Measurements from ENCODE around the gene MYADML2. TPM values are rescaled to one million over a fixed set of nuclear protein-coding genes. Genes with fewer than 3 reads are reported as not detected.

MYADML2 gene
- total and polyA plus RNA-seq, 2 donors = 0.42 TPM; not detected in 1

GRCh38 chr17:81948635-81949378, 1.8 kb upstream of the MYADML2 start:
- Histone ChIP-seq H3K4me1 (ENCODE audit: insufficient read depth) (no peaks in the 10 kb centered on the region), H3K27ac (ENCODE audit: low read depth) (no peak overlapping the region), H3K4me3 (ENCODE audit: low read depth, low read length) (no peak overlapping the region), H3K36me3 (ENCODE audit: insufficient read depth) (no peaks in the 10 kb centered on the region)
- 80% methylated on average over 17 of the region's 17 CpGs for WGBS
- DNase-seq (ENCODE audit: extremely low spot score) = no peak

- Histone ChIP-seq H3K4me3 (ENCODE audit: low read depth, low read length) (no peak overlapping the region), H3K27ac (ENCODE audit: low read depth) (no peak overlapping the region), H3K36me3 (ENCODE audit: insufficient read depth) (no peaks in the 10 kb centered on the region), H3K4me1 (ENCODE audit: insufficient read depth) (no peaks in the 10 kb centered on the region)
- WGBS = 83% methylated on average over 9 of the region's 9 CpGs
- no peak for DNase-seq (ENCODE audit: extremely low spot score)
Observed at GRCh38 chr17:81944858-81945257, 2.2 kb downstream of the MYADML2 start.

- DNase-seq (ENCODE audit: extremely low spot score) = no peak
- H3K27ac ChIP-seq (ENCODE audit: low read depth) = no peak overlapping the region
- no peak overlapping the region for H3K4me3 ChIP-seq (ENCODE audit: low read depth, low read length)
- 40% methylated on average over 12 of the region's 12 CpGs for WGBS
- no peaks in the 10 kb centered on the region for H3K4me1 ChIP-seq (ENCODE audit: insufficient read depth)
- H3K36me3 ChIP-seq (ENCODE audit: insufficient read depth) = no peaks in the 10 kb centered on the region
Observed at GRCh38 chr17:81942167-81942553, 4.9 kb downstream of the MYADML2 start.

GRCh38 chr17:81941484-81942166, 5.4 kb downstream of the MYADML2 start:
- Histone ChIP-seq H3K27ac (ENCODE audit: low read depth) (no peak overlapping the region), H3K4me1 (ENCODE audit: insufficient read depth) (no peaks in the 10 kb centered on the region), H3K36me3 (ENCODE audit: insufficient read depth) (no peaks in the 10 kb centered on the region), H3K4me3 (ENCODE audit: low read depth, low read length) (no peak overlapping the region)
- 45% methylated on average over 30 of the region's 30 CpGs for WGBS
- DNase-seq (ENCODE audit: extremely low spot score) = no peak

- Histone ChIP-seq H3K4me3 (ENCODE audit: low read depth, low read length) (no peak overlapping the region), H3K36me3 (ENCODE audit: insufficient read depth) (no peaks in the 10 kb centered on the region), H3K4me1 (ENCODE audit: insufficient read depth) (no peaks in the 10 kb centered on the region), H3K27ac (ENCODE audit: low read depth) (no peak overlapping the region)
- WGBS = 91% methylated on average over 56 of the region's 56 CpGs
- DNase-seq (ENCODE audit: extremely low spot score) = no peak
Observed at GRCh38 chr17:81940538-81941483, 6.2 kb downstream of the MYADML2 start.

- Histone ChIP-seq H3K36me3 (ENCODE audit: insufficient read depth) (no peaks in the 10 kb centered on the region), H3K4me3 (ENCODE audit: low read depth, low read length) (no peak overlapping the region), H3K27ac (ENCODE audit: low read depth) (no peak overlapping the region), H3K4me1 (ENCODE audit: insufficient read depth) (no peaks in the 10 kb centered on the region)
- DNase-seq (ENCODE audit: extremely low spot score) = no peak
- 68% methylated on average over 21 of the region's 21 CpGs for WGBS
Observed at GRCh38 chr17:81939881-81940385, 7.1 kb downstream of the MYADML2 start.

GRCh38 chr17:81939218-81939617, 7.8 kb downstream of the MYADML2 start:
- H3K4me1 ChIP-seq (ENCODE audit: insufficient read depth) = no peaks in the 10 kb centered on the region
- no peak overlapping the region for H3K4me3 ChIP-seq (ENCODE audit: low read depth, low read length)
- WGBS = 68% methylated on average over 15 of the region's 15 CpGs
- H3K36me3 ChIP-seq (ENCODE audit: insufficient read depth) = no peaks in the 10 kb centered on the region
- no peak for DNase-seq (ENCODE audit: extremely low spot score)
- no peak overlapping the region for H3K27ac ChIP-seq (ENCODE audit: low read depth)

- no peak overlapping the region for H3K27ac ChIP-seq (ENCODE audit: low read depth)
- WGBS = 88% methylated on average over 6 of the region's 6 CpGs
- H3K36me3 ChIP-seq (ENCODE audit: insufficient read depth) = no peaks in the 10 kb centered on the region
- H3K4me1 ChIP-seq (ENCODE audit: insufficient read depth) = no peaks in the 10 kb centered on the region
- no peak overlapping the region for H3K4me3 ChIP-seq (ENCODE audit: low read depth, low read length)
- no peak for DNase-seq (ENCODE audit: extremely low spot score)
Observed at GRCh38 chr17:81935709-81936084, 11.3 kb downstream of the MYADML2 start.

GRCh38 chr17:81934850-81935708, 12.0 kb downstream of the MYADML2 start:
- WGBS = 91% methylated on average over 38 of the region's 38 CpGs
- Histone ChIP-seq H3K27ac (ENCODE audit: low read depth) (no peak overlapping the region), H3K4me1 (ENCODE audit: insufficient read depth) (no peaks in the 10 kb centered on the region), H3K36me3 (ENCODE audit: insufficient read depth) (no peaks in the 10 kb centered on the region), H3K4me3 (ENCODE audit: low read depth, low read length) (no peak overlapping the region)
- no peak for DNase-seq (ENCODE audit: extremely low spot score)

- no peak overlapping the region for H3K27ac ChIP-seq (ENCODE audit: low read depth)
- WGBS = 87% methylated on average over 23 of the region's 23 CpGs
- H3K36me3 ChIP-seq (ENCODE audit: insufficient read depth) = no peaks in the 10 kb centered on the region
- no peak for DNase-seq (ENCODE audit: extremely low spot score)
- H3K4me1 ChIP-seq (ENCODE audit: insufficient read depth) = no peaks in the 10 kb centered on the region
- no peak overlapping the region for H3K4me3 ChIP-seq (ENCODE audit: low read depth, low read length)
Observed at GRCh38 chr17:81934098-81934757, 12.8 kb downstream of the MYADML2 start.

GRCh38 chr17:81933178-81933699, 13.8 kb downstream of the MYADML2 start:
- Histone ChIP-seq H3K4me1 (ENCODE audit: insufficient read depth) (no peaks in the 10 kb centered on the region), H3K27ac (ENCODE audit: low read depth) (no peak overlapping the region), H3K4me3 (ENCODE audit: low read depth, low read length) (no peak overlapping the region), H3K36me3 (ENCODE audit: insufficient read depth) (no peaks in the 10 kb centered on the region)
- no peak for DNase-seq (ENCODE audit: extremely low spot score)
- 89% methylated on average over 14 of the region's 14 CpGs for WGBS

- H3K36me3 ChIP-seq (ENCODE audit: insufficient read depth) = no peaks in the 10 kb centered on the region
- no peak overlapping the region for H3K27ac ChIP-seq (ENCODE audit: low read depth)
- 85% methylated on average over 9 of the region's 9 CpGs for WGBS
- DNase-seq (ENCODE audit: extremely low spot score) = no peak
- H3K4me3 ChIP-seq (ENCODE audit: low read depth, low read length) = no peak overlapping the region
- H3K4me1 ChIP-seq (ENCODE audit: insufficient read depth) = no peaks in the 10 kb centered on the region
Observed at GRCh38 chr17:81932333-81932983, 14.6 kb downstream of the MYADML2 start.

All from urinary bladder (tissue), 4 donors.